Stimulated activated CD4-positive, alpha-beta T cell treated with anti-CD3 and anti-CD28 coated beads, Interleukin-4, amount 100 ng/mL, for 4 hours (primary cell): ENCODE data around the gene TIMP2.
"Not testable (repeated sequence)": the region's sequence is repeated elsewhere in the genome, so short reads cannot be mapped to it uniquely, and the experiment has no call there.

Experiments
- DNase-seq, 2 experiments: peaks; one replicate each; pipeline ENCODE4 v3.0.0-alpha.2; 2020

TIMP2 gene

DNA sequence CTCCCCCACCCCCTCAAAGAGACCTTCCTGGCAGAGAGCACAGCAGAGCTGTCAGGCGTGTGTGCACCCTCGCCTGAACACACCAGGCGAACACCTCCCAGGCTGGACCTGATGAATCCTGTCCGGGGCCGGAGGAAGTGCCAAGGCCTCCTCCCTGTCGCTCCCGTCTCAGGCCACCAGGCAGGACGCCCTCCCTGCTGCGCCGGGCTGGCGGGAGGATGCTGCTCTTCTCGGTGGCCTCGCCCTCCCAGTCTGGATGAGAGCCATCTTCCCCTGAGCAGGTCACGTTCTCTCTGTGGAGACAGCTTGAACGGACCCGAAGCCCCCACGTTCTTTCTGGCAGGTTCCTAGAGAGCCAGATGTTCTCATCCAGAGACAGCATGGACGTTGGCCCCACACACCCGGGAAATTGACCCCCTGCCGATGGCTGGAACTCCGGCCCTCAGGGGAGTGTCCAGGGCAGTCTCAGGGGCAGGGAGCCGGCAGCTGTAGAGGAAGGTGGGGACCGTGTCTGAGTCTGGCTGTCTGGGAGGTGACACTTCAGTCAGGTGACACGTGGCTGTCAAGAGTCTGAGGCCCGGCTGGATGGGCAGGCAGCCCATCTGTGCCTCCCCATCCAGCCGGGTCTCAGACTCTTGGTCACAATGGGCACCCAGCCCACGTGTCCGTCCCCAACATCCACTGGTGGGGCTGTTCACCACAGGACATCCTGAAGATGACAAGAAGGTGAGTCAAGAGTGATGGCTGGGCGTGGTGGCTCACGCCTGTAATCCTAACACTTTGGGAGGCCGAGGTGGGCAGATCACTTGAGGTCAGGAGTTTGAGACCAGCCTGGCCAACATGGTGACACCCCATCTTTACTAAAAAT is 5.0 kb upstream of the TIMP2 start:
- DNase-seq: no peak

DNA sequence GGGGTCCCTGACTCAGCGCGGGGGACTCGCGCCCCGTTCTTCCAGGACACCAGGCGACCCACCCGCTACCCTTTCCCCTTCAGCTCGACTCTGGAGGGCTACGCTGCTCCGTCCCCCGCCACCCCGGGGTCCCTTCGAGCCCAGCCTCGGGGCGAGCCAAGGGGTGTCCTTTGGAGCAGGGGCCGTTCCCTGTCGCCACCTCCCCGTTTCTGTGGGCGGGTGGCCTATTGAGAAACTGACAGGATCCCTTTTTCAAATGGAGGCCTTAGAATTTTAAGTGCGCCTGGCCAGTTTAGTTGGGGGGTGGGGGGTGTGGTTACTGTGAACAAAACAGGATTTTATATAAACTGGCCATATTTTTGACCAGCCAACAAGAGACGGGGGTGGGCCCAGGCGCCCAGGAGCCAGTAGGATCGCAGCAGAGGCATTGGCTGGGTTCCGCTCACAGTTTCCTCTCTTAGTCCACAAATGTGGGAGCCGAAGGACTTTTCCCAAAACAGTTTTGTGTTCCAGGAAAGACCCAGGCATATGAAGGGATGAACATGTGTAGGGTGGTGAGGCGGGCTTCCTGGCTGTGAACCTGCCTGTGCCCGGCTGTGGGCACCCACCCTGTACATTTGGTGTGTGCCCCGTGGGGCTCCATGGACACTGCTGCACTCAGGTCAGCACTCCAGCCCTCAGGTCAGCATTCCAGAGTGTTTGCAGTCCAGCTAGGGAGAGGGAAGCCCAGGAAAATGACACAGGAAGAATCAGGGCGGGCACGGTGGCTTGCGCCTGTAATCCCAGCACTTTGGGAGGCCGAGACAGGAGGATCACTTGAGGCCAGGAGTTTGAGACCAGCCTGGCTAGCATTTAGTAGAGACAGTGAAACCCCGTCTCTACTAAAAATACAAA is 722 bp upstream of the TIMP2 start:
- no peak for DNase-seq

DNA sequence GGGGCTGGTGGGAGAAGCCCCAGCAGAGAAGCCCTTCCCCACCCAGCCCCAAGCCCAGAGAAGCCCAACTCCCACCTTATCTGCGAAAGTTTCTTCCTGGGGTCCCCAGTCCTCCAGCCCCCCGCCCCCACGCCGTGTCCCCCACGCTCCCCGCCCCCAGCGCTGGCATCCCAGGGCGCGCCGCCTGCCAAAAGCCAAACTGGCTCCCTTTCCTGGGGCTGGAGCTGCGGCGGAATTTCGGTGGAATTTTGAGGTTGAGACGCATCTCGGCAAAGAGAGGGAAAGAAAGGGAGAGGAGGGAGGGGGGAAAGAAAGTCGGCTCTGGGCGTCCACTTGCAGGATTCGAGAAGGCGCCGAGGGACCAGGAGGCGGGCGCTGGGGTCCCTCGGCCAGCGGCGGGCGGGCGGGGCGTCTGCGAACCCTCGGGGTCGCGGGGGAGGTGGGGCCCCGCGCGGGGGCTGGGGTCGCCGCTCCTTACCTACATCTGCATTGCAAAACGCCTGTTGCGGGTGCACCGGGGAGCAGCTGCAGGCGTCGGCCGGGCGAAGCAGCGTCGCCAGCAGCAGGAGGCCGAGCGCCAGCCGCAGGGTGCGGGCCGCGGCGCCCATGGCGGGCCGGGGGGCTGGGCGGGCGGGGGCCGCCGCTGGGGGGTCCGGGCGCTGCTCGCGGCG is 571 bp downstream of the TIMP2 start:
- peak in 1 of 2 experiments; percentile 8 for DNase-seq

DNA sequence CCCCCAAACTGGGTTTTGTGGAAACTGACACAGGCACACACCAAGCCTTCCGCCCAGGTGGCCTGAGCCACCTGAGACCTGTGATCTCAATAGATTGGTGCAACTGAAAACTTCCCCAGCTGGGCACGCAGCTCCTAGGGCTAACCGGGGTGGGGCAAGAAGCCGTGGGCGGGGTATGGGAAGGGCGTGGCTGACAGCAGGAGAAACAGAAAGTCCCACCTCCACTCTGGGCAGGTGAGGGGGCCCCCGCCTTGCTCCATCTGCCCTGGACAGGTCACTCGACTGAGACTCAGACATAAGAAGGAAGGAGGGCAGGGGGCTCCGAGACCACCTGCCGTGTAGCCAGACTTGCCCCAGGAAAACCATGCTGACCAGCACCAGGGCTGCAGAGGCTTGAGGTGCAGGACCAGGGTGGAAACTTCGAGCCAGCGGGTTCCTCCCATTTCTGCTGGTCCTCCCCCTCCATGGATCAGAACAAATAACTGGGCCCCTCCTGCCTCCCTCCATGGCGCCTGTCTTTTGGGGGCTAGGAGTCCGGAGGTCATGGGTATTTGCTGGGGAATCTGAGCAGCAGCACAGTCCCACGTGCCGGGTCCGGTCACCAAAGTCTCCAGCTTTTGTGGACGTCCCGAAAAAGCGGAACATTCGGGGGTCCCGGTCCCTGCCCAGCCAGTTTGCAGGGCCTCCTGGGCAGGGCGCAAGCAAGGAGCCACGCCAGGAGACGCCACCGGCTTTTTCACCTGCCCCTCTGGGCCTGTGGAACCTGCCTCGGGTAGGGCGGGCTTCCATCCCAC is 1.3 kb downstream of the TIMP2 start:
- peak; percentile 36 to 64 for DNase-seq

DNA sequence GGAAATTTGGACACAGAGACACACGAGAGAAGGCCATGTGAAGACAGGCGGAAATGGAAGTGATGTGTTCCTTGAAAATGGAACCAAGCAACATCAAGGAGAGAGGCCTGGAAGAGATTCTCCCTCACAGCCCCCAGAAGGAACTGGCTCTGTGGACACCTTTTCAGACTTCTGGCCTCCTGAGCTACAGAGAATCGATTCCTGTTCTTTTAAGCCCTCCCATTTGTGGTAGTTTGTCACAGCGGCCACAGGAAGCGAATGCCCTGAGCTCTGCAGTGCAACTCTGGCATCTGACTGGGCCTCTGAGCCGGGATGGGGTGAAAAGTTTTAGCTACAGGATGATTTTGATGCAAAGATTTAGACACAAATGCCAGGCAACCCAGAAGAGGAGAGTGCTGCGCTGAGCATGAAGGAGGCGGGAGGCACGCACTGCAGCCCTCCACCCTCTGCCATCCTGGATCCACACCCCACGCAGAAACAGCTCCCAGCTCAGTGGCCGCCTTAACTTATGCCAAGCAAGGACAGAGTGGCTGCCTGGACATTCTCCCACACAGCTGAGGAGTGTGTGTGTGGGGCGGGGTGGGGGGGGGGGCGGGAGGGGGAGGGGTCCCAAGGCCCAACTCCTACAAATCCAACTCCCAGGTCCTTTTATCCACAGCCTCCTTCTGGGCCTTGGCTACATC is 2.2 kb downstream of the TIMP2 start:
- DNase-seq: no peak

DNA sequence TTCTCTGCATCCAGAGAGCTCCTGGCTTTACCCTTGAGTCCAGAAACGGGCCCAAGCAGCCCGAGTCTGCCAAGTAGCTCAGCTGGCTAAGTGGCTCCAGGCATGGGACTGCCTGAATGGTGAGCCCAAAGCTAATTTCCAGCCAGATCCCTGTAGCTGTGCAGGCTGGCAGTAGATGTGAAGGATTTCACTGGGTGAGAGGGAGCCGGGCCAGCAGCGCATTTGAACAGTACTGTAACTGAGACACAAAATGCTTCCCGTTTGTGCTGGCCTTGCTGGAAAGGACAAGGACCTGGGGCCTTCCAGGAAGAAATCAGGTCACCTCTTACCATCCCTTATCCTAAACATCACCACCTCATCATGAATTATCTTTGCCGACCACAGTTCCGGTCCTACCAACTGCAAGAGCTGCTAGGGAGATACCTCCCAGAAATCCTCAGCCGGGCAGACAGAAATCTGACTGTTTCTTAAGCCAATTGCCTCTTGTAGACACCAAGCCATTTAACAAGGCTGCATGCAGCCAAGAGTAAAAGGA is 3.7 kb downstream of the TIMP2 start:
- no peak for DNase-seq

DNA sequence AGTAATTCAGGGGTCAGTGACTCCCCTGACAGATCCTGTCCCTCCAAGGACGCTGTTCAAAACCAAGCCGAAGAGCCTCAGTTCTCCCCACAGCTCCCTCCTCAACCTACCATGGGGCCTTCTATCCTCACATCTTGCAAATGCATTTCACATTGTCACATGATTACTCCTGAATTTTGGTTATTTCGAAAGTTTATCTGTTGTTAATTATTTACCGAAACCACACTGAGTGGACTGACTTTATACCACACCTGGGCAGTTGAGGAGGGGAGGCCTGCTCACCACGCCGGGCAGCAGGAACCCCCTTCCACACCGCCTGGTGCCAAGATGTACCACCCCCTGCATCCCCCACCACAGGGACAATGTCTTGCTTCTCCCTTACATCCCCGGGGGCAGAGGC is 4.7 kb downstream of the TIMP2 start:
- DNase-seq: no peak

DNA sequence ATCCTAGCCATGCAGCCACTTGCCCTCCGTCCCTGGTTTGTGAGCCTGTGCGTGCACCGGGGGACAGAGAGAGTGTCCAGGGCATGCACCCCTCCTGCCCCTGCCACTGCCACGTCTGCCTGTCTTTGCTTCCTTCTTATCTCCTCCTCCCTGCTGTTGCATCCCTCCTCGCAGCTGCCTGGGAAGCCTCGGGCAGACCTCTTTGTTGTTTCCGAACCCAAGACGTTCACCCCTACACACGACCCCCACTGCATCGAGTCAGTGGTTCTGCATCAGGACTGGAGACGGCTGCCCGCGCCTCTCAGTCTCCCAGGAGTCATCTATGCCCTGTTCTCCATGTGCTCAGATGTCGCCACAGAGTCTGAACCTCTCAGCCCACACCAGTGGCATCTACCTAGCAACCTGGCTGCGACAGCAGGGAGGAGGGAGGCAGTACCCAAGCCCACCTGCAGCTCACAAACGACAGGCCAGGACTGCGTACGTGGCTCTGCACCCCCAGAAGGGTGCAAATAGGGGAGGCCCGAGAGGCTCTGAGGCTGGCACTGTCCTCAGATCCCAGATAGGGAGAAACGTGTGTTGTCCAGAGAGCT is 5.2 kb downstream of the TIMP2 start:
- no peak for DNase-seq

DNA sequence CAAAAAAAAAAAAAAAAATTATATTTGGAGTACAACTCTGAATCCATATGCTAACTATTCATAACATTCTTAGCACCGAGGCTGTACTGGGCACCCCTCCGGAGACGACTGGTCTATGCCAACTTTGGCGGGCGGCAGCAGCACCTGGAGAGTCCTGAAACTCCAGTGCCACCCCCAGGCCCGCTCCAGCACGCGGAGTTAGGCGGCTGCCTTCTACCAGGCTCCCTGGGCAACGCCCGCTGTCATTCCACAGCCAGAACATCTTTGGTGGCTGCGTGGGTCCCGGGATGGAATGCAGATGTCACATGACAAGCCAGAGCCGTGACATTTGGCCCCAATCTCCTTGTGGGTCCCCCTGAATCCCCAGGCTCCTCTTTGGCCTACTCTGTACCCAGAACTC is 6.2 kb downstream of the TIMP2 start:
- no peak for DNase-seq

DNA sequence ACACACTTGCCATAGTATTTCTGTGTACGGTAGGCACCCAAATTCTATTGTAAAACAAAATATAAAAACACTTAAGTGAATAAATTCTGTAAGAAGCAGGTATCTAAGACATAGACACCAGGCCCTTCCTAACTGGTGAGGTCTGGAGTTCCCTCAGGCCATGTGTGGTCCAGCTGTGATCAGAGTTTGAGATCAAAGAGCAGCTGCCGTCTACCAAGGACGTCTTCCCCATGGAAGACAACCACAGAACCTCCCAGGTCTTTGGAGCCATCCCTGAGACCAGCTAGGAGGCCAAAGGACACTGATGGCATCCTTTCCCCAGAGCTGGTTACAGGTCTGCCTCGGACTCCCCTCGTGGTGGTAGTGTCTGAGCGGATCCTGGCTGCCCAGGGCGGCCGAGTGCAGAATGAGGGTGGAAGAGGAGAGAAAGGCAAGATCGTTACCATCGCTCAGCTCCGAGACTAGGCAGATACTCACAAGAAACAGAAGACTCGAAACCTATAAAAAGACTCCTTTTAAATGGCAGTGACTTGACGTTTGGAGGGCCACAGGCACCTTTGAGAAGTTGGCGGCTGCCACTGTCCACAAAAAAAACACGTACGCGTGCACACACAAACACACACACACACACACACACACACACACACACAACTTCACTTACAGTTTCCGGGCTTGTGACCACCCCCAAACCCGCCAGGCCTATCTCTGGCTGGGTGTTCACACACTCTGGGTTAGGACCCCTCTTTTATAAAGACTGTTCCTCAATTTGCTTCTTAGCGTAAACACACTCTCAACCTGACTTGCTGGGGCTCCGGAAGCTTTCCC is 7.5 kb downstream of the TIMP2 start:
- no peak for DNase-seq

DNA sequence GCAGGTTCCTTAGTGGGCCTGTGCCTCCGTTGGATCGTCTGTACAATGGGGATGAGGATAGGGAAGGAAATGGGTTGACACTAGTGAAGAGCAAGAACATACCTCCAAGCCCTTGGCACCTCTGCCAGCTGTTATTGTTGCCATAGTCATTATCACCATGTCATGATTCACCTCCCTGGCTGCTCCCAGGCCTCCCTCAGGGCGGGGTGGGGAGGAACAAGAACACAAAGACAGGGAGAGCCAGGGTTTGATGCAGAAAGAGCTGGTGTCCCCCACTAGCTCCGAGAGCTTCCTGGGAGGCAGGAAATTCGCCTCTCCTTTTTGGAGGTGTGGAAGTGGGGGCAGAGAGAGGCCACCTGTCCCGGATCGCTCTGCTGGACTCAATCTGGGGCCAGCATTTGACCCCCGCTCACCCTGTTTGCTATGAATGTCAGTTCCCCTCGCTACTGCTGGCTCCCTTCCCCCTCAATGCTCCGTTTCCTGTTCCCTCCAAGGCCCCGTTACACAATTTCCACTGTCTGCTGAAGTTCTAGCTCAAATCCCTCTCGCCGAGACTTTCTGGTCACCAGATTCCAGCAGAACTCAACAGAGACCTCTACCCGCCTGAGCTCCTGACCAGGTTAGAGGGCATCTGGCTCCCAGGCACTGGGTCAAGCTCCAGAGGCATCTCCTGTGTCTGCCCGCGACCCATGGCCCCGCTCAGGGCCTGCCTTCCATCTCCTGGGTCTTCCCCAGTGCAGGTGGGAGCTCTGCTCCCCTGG is 9.1 kb downstream of the TIMP2 start:
- DNase-seq: no peak

DNA sequence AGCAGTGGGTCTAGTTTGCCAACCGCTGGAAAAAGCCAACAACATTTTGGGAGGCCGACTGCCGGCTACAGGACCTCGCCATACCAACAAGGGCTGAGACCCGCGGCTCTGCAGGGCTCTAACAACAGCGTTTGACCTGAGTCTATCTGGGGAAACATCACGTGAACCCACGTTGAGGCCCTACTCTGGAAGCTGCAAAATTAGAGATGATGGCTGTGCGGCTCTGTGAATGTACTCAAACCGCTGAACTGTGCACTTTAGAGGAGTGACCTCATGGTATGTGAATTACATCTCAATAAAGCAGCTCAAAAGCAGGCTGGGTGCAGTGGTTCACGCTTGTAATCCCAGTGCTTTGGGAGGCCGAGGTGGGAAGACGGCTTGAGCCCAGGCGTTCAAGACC is 12.1 kb downstream of the TIMP2 start:
- DNase-seq: no peak

DNA sequence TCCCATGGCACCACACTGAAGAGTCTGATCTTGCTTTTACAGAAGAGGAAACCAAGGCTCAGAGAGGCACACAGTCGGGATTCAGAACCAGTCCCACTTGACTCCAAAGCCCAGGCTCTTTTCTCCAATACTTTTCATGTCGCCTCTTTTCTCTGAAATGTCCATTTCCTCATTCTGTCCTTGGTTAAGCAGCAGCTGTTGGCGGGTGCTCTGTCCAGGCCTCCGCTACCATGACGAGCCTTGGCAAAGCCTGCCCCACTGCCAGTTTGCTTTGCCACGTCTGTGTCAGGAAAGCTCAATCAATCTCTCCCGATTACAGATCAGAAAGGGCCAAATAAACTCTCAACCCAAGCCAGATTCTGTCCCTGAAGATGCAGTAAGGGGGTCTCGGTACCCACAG is 13.1 kb downstream of the TIMP2 start:
- DNase-seq: no peak

DNA sequence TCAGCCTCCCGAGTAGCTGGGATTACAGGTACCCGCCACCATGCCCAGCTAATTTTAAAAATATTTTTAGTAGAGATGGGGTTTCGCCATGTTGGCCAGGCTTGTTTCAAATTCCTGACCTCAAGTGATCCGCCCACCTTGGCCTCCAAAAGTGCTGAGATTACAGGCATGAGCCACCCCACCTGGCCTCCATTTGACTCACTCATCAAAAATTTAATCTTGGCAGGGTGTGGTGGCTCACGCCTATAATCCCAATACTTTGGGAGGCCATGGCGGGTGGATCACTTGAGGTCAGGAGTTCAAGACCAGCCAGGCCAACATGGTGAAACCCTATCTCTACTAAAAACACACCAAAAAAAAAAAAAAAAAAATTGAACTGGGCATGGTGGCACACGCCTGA is 13.6 kb downstream of the TIMP2 start:
- DNase-seq: not testable (repeated sequence)

DNA sequence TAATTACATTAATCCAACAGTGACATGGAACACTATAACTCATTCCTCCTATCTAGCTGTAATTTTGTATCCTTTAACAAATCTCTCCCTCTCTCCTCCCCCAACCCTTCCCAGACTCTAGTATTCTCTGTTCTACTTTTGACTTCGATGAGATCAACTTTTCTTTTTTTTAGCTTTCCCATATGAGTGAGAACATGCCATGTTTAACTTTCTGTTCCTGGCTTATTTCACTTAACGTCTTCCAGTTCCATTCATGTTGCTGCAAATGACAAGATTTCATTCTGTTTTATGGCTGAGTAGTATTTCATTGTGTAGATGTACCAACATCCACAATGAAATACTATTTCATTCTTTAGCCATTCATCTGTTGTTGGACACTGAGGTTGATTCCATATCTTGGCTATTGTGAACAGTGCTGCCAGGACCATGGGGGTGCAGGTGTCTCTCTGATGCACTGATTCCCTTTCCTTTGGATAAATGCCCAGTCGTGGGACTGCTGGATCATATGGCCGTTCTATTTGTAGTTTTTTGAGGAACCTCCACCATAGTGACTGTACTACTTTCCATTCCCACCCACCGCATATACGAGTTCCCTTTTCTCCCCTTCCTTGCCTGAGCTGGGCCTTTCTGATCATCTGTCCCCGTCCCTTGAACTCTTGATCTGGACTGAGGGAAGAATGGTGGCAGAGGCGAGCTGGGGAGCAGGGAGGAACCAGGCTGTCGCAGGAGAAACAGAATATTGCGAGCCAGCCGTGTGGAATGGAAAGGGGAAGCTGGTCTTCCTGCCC is 14.5 kb downstream of the TIMP2 start:
- DNase-seq: no peak

DNA sequence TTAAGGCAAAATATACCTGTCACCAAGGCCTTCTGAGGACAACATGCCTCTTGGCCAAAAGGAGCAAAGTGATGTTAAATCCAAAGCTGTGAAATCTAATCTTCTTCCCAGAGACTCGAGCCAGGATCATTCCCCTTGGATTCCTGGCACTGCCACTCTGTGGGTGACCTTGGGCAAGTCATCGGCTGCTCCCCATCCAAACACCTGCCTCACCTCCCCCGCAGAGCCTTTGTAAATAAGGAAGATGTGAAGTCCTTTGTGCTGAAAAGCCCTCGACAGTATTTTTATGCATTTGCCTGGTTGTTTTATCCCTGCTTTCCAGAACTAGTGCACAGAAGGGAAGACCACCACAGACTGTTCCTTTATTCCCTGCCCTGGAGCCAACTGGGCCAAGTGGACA is 16.8 kb downstream of the TIMP2 start:
- no peak for DNase-seq

DNA sequence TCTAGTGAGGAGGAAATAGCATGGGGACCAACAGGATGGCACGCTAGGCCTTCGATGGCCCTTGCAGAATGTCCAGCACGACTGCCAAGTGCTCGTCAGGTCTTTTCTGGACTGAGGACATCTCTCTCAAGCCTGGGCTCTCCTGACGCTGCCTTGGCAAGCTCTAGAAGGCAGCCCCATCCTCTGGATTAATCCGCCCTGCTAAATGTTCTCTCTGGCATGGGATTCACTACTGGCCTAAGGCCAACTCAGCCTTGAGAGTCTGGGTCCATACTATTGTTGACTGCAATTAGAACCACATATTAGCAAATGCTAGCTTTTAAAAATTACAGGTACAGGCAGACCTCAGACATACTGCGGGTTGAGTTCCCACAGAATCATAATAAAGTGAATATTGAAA is 19.6 kb downstream of the TIMP2 start:
- DNase-seq: no peak

DNA sequence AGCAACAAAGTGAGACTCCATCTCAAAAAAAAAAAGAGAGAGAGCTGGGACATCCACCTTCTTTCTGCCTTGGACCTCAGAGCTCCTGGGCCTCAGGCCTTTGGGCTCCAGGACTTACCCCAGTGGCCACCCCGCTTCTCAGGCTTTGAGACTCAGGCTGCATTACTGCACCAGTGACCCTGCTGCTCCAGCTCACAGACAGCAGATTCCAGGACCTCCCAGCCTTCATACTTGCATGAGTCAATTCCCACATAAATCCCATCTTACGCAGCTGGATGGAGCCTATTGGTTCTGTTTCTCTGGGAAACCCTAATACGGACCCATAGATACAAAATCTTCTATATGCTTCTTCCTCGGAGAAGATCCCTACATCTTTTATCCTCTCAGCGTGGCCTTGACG is 20.1 kb downstream of the TIMP2 start:
- no peak for DNase-seq

DNA sequence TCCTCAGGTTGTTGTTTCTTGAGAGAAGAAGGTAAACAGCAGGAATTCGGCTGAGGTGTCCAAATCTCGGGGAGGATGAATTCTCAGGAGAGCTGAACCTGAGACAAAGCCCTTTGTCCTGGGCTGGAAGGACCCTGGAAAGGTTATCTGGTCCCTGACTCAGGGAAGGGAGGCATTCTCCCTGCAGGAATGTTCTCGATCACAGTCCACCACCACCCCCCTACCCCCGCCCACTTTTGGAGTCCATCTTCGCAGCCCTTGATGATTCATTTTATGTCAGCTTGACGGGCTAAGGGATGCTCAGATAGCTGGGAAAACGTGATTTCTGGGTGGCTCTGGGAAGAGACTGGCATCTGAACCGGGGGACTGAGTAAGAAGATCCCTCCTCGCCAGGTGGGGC is 20.8 kb downstream of the TIMP2 start:
- no peak for DNase-seq
